ENCODE results near the gene KNTC1. TPM values are rescaled to one million over a fixed set of nuclear protein-coding genes. Genes with fewer than 3 reads are reported as not detected.

Gene KNTC1
- total and polyA plus RNA-seq, 2 of the 13 experiments (the other 11 are each of a cell fraction or from before 2014, with no cell fraction given): 45.1 to 57.6 TPM

DNA sequence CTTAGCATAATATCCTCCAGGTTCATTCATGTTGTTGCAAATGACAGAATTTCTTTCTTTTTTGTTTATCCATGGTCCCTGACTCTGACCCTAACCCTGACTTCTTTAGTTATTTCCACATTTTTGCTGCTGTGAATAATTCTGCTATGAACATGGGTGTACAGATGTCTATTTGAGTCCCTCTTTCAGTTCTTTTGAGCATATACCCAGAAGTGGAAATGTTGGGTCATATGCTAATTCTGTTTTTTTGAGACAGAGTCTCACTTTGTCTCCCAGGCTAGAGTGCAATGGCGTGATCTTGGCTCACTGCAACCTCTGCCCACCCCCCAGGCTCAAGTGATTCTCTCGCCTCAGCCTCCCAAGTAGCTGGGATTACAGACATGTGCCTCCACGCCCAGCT lies 33.1 kb downstream of the KNTC1 start (continued):
- TF ChIP-seq, protein P1, sequence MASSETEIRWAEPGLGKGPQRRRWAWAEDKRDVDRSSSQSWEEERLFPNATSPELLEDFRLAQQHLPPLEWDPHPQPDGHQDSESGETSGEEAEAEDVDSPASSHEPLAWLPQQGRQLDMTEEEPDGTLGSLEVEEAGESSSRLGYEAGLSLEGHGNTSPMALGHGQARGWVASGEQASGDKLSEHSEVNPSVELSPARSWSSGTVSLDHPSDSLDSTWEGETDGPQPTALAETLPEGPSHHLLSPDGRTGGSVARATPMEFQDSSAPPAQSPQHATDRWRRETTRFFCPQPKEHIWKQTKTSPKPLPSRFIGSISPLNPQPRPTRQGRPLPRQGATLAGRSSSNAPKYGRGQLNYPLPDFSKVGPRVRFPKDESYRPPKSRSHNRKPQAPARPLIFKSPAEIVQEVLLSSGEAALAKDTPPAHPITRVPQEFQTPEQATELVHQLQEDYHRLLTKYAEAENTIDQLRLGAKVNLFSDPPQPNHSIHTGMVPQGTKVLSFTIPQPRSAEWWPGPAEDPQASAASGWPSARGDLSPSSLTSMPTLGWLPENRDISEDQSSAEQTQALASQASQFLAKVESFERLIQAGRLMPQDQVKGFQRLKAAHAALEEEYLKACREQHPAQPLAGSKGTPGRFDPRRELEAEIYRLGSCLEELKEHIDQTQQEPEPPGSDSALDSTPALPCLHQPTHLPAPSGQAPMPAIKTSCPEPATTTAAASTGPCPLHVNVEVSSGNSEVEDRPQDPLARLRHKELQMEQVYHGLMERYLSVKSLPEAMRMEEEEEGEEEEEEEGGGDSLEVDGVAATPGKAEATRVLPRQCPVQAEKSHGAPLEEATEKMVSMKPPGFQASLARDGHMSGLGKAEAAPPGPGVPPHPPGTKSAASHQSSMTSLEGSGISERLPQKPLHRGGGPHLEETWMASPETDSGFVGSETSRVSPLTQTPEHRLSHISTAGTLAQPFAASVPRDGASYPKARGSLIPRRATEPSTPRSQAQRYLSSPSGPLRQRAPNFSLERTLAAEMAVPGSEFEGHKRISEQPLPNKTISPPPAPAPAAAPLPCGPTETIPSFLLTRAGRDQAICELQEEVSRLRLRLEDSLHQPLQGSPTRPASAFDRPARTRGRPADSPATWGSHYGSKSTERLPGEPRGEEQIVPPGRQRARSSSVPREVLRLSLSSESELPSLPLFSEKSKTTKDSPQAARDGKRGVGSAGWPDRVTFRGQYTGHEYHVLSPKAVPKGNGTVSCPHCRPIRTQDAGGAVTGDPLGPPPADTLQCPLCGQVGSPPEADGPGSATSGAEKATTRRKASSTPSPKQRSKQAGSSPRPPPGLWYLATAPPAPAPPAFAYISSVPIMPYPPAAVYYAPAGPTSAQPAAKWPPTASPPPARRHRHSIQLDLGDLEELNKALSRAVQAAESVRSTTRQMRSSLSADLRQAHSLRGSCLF (CRISPR knock-in tag; IDR thresholded peaks at IDR 0.05; ENCODE audit: borderline replicate concordance): no peak
- TF ChIP-seq AGO2 (optimal IDR thresholded peaks at IDR 0.05; ENCODE audit: low read depth, low read length) (no peak), SRSF1 (optimal IDR thresholded peaks at IDR 0.05; ENCODE audit: low read depth, low read length) (no peak), ZNF652 (CRISPR knock-in tag; IDR thresholded peaks at IDR 0.05; ENCODE audit: borderline replicate concordance, low read depth) (no peak), ZNF577 (CRISPR knock-in tag; IDR thresholded peaks at IDR 0.05; ENCODE audit: borderline replicate concordance, low read depth) (no peak), ZNF777 (CRISPR knock-in tag; IDR thresholded peaks at IDR 0.05) (no peak)
- TF ChIP-seq, protein P2, sequence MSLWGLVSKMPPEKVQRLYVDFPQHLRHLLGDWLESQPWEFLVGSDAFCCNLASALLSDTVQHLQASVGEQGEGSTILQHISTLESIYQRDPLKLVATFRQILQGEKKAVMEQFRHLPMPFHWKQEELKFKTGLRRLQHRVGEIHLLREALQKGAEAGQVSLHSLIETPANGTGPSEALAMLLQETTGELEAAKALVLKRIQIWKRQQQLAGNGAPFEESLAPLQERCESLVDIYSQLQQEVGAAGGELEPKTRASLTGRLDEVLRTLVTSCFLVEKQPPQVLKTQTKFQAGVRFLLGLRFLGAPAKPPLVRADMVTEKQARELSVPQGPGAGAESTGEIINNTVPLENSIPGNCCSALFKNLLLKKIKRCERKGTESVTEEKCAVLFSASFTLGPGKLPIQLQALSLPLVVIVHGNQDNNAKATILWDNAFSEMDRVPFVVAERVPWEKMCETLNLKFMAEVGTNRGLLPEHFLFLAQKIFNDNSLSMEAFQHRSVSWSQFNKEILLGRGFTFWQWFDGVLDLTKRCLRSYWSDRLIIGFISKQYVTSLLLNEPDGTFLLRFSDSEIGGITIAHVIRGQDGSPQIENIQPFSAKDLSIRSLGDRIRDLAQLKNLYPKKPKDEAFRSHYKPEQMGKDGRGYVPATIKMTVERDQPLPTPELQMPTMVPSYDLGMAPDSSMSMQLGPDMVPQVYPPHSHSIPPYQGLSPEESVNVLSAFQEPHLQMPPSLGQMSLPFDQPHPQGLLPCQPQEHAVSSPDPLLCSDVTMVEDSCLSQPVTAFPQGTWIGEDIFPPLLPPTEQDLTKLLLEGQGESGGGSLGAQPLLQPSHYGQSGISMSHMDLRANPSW (CRISPR knock-in tag; IDR thresholded peaks at IDR 0.05; ENCODE audit: borderline replicate concordance): no peak
- TF ChIP-seq, protein P3, sequence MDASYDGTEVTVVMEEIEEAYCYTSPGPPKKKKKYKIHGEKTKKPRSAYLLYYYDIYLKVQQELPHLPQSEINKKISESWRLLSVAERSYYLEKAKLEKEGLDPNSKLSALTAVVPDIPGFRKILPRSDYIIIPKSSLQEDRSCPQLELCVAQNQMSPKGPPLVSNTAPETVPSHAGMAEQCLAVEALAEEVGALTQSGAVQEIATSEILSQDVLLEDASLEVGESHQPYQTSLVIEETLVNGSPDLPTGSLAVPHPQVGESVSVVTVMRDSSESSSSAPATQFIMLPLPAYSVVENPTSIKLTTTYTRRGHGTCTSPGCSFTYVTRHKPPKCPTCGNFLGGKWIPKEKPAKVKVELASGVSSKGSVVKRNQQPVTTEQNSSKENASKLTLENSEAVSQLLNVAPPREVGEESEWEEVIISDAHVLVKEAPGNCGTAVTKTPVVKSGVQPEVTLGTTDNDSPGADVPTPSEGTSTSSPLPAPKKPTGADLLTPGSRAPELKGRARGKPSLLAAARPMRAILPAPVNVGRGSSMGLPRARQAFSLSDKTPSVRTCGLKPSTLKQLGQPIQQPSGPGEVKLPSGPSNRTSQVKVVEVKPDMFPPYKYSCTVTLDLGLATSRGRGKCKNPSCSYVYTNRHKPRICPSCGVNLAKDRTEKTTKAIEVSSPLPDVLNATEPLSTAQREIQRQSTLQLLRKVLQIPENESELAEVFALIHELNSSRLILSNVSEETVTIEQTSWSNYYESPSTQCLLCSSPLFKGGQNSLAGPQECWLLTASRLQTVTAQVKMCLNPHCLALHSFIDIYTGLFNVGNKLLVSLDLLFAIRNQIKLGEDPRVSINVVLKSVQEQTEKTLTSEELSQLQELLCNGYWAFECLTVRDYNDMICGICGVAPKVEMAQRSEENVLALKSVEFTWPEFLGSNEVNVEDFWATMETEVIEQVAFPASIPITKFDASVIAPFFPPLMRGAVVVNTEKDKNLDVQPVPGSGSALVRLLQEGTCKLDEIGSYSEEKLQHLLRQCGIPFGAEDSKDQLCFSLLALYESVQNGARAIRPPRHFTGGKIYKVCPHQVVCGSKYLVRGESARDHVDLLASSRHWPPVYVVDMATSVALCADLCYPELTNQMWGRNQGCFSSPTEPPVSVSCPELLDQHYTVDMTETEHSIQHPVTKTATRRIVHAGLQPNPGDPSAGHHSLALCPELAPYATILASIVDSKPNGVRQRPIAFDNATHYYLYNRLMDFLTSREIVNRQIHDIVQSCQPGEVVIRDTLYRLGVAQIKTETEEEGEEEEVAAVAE (CRISPR knock-in tag; IDR thresholded peaks at IDR 0.05; ENCODE audit: borderline replicate concordance): no peak
- TF ChIP-seq, protein P4, sequence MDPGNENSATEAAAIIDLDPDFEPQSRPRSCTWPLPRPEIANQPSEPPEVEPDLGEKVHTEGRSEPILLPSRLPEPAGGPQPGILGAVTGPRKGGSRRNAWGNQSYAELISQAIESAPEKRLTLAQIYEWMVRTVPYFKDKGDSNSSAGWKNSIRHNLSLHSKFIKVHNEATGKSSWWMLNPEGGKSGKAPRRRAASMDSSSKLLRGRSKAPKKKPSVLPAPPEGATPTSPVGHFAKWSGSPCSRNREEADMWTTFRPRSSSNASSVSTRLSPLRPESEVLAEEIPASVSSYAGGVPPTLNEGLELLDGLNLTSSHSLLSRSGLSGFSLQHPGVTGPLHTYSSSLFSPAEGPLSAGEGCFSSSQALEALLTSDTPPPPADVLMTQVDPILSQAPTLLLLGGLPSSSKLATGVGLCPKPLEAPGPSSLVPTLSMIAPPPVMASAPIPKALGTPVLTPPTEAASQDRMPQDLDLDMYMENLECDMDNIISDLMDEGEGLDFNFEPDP (CRISPR knock-in tag; conservative IDR thresholded peaks at IDR 0.05): no peak
- TF ChIP-seq, protein P5, sequence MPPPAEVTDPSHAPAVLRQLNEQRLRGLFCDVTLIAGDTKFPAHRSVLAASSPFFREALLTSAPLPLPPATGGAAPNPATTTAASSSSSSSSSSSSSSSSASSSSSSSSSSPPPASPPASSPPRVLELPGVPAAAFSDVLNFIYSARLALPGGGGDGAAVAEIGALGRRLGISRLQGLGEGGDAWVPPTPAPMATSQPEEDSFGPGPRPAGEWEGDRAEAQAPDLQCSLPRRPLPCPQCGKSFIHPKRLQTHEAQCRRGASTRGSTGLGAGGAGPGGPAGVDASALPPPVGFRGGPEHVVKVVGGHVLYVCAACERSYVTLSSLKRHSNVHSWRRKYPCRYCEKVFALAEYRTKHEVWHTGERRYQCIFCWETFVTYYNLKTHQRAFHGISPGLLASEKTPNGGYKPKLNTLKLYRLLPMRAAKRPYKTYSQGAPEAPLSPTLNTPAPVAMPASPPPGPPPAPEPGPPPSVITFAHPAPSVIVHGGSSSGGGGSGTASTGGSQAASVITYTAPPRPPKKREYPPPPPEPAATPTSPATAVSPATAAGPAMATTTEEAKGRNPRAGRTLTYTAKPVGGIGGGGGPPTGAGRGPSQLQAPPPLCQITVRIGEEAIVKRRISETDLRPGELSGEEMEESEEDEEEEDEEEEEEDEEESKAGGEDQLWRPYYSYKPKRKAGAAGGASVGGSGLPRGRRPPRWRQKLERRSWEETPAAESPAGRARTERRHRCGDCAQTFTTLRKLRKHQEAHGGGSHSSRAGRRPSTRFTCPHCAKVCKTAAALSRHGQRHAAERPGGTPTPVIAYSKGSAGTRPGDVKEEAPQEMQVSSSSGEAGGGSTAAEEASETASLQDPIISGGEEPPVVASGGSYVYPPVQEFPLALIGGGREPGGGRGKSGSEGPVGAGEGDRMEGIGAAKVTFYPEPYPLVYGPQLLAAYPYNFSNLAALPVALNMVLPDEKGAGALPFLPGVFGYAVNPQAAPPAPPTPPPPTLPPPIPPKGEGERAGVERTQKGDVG (CRISPR knock-in tag; IDR thresholded peaks at IDR 0.05; ENCODE audit: borderline replicate concordance): no peak

Measured in HepG2 (cell line).